HEK293 (cell line): ENCODE results near the gene CYREN.

Source experiments
- KLF16 ChIP-seq: fragments of 450-650 bp; formaldehyde crosslinking; IDR thresholded peaks from 2 replicates; pipeline ENCODE4 v1.5.1; 2017; ENCODE audit warnings: missing biosample characterization, missing genetic modification characterization
- KLF7 ChIP-seq: fragments of 450-650 bp; formaldehyde crosslinking; IDR thresholded peaks from 2 replicates; pipeline ENCODE4 v1.5.1; 2016; ENCODE audit warnings: missing biosample characterization, missing genetic modification characterization, borderline replicate concordance
- TCF7L2 ChIP-seq: IDR thresholded peaks from 2 replicates; pipeline ENCODE4 v1.6.1; 2011; ENCODE audit warnings: low read depth, mild to moderate bottlenecking, inconsistent platforms, low read length, moderate library complexity, borderline replicate concordance
- ZFHX2 ChIP-seq: fragments of 450-650 bp; formaldehyde crosslinking; conservative IDR thresholded peaks from 2 replicates; pipeline ENCODE4 v1.5.1; 2016; ENCODE audit warnings: missing biosample characterization, missing genetic modification characterization
- ZNF140 ChIP-seq: fragments of 450-650 bp; formaldehyde crosslinking; IDR thresholded peaks from 2 replicates; pipeline ENCODE4 v1.5.1; 2016; ENCODE audit warnings: missing biosample characterization, missing genetic modification characterization
- ZNF514 ChIP-seq: fragments of 450-650 bp; formaldehyde crosslinking; IDR thresholded peaks from 2 replicates; pipeline ENCODE4 v1.5.1; 2016; ENCODE audit warnings: missing biosample characterization, missing genetic modification characterization
- TF ChIP-seq, protein P1 (sequence below): fragments of 450-650 bp; formaldehyde crosslinking; IDR thresholded peaks from 2 replicates; pipeline ENCODE4 v1.5.1; 2016; ENCODE audit warnings: missing biosample characterization, missing genetic modification characterization
- TF ChIP-seq, protein P2 (sequence below): fragments of 450-650 bp; formaldehyde crosslinking; IDR thresholded peaks from 2 replicates; pipeline ENCODE4 v1.5.1; 2016; ENCODE audit warnings: missing biosample characterization, missing genetic modification characterization
- TF ChIP-seq, protein P3 (sequence below): fragments of 450-650 bp; formaldehyde crosslinking; IDR thresholded peaks from 2 replicates; pipeline ENCODE4 v1.5.1; 2016; ENCODE audit warnings: missing biosample characterization, missing genetic modification characterization
- TF ChIP-seq, protein P4 (sequence below): fragments of 450-650 bp; formaldehyde crosslinking; IDR thresholded peaks from 2 replicates; pipeline ENCODE4 v1.5.1; 2016; ENCODE audit warnings: missing biosample characterization, missing genetic modification characterization

- TF ChIP-seq, protein P1, sequence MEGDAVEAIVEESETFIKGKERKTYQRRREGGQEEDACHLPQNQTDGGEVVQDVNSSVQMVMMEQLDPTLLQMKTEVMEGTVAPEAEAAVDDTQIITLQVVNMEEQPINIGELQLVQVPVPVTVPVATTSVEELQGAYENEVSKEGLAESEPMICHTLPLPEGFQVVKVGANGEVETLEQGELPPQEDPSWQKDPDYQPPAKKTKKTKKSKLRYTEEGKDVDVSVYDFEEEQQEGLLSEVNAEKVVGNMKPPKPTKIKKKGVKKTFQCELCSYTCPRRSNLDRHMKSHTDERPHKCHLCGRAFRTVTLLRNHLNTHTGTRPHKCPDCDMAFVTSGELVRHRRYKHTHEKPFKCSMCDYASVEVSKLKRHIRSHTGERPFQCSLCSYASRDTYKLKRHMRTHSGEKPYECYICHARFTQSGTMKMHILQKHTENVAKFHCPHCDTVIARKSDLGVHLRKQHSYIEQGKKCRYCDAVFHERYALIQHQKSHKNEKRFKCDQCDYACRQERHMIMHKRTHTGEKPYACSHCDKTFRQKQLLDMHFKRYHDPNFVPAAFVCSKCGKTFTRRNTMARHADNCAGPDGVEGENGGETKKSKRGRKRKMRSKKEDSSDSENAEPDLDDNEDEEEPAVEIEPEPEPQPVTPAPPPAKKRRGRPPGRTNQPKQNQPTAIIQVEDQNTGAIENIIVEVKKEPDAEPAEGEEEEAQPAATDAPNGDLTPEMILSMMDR: no peak
- TF ChIP-seq, protein P2, sequence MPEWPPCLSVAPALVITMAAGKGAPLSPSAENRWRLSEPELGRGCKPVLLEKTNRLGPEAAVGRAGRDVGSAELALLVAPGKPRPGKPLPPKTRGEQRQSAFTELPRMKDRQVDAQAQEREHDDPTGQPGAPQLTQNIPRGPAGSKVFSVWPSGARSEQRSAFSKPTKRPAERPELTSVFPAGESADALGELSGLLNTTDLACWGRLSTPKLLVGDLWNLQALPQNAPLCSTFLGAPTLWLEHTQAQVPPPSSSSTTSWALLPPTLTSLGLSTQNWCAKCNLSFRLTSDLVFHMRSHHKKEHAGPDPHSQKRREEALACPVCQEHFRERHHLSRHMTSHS (tag by site-specific recombination): no peak
- TF ChIP-seq, protein P3, sequence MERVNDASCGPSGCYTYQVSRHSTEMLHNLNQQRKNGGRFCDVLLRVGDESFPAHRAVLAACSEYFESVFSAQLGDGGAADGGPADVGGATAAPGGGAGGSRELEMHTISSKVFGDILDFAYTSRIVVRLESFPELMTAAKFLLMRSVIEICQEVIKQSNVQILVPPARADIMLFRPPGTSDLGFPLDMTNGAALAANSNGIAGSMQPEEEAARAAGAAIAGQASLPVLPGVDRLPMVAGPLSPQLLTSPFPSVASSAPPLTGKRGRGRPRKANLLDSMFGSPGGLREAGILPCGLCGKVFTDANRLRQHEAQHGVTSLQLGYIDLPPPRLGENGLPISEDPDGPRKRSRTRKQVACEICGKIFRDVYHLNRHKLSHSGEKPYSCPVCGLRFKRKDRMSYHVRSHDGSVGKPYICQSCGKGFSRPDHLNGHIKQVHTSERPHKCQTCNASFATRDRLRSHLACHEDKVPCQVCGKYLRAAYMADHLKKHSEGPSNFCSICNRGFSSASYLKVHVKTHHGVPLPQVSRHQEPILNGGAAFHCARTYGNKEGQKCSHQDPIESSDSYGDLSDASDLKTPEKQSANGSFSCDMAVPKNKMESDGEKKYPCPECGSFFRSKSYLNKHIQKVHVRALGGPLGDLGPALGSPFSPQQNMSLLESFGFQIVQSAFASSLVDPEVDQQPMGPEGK: no peak
- no peak for TF ChIP-seq KLF7 (tag by site-specific recombination)
- TF ChIP-seq, protein P4, sequence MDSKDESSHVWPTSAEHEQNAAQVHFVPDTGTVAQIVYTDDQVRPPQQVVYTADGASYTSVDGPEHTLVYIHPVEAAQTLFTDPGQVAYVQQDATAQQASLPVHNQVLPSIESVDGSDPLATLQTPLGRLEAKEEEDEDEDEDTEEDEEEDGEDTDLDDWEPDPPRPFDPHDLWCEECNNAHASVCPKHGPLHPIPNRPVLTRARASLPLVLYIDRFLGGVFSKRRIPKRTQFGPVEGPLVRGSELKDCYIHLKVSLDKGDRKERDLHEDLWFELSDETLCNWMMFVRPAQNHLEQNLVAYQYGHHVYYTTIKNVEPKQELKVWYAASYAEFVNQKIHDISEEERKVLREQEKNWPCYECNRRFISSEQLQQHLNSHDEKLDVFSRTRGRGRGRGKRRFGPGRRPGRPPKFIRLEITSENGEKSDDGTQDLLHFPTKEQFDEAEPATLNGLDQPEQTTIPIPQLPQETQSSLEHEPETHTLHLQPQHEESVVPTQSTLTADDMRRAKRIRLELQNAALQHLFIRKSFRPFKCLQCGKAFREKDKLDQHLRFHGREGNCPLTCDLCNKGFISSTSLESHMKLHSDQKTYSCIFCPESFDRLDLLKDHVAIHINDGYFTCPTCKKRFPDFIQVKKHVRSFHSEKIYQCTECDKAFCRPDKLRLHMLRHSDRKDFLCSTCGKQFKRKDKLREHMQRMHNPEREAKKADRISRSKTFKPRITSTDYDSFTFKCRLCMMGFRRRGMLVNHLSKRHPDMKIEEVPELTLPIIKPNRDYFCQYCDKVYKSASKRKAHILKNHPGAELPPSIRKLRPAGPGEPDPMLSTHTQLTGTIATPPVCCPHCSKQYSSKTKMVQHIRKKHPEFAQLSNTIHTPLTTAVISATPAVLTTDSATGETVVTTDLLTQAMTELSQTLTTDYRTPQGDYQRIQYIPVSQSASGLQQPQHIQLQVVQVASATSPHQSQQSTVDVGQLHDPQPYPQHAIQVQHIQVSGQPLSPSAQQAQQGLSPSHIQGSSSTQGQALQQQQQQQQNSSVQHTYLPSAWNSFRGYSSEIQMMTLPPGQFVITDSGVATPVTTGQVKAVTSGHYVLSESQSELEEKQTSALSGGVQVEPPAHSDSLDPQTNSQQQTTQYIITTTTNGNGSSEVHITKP (tag by site-specific recombination): no peak
- TF ChIP-seq ZFHX2 (tag by site-specific recombination): no peak
- no peak for TF ChIP-seq ZNF140 (tag by site-specific recombination)
- no peak for TF ChIP-seq ZNF514 (tag by site-specific recombination)
- TF ChIP-seq TCF7L2: no peak
- no peak for TF ChIP-seq KLF16 (tag by site-specific recombination)
Measured at GRCh38 chr7:135154734-135155133, 15.8 kb downstream of the CYREN start.
